PC-9 (cell line): ENCODE results near the gene ERBB4.

Experiments used
- CTCF ChIP-seq: fragments of 200-600 bp; sonication (generic); conservative IDR thresholded peaks from 2 replicates; pipeline ENCODE4 v1.6.1; 2017; ENCODE audit warnings: mixed run types, antibody characterized with exemption, mild to moderate bottlenecking, moderate library complexity
- EZH2 ChIP-seq: fragments of 200-600 bp; sonication (generic); IDR thresholded peaks from 2 replicates; pipeline ENCODE4 v1.8.0; 2017; ENCODE audit warnings: antibody characterized with exemption, low read depth

GRCh38 chr2:211439011-211439410, 1099.6 kb downstream of the ERBB4 start:
- TF ChIP-seq CTCF (no peak), EZH2 (no peak)
